ENCODE data around the gene PCAT6.

DNA sequence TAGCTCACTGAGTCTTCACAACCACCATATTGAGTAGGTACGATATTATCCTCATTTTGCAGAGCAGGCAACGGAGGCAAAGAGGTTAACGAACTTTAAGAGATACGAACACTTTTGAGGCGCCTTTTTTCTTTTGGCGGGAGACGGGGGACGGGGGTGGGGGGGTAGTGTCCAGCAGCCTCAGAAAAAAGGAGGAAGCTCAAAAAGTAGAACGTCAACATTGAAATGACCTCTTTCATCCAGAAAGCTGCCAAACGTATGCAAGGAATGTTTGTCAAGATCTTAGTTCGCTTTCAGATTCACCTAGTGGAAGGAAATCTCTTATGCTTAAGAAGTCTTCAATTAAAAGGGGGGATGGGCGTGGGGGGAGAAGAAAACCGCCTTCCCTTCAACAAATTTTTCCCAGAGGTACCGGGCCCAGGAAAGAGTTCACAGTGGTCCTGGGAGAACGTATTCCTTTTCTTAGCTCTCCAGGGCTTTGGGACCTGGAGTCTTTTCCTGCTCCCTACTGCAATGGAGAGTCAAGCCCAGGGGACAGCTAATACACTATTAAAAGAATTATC, 1.1 kb upstream of the PCAT6 start:
- TF ChIP-seq, protein P1, sequence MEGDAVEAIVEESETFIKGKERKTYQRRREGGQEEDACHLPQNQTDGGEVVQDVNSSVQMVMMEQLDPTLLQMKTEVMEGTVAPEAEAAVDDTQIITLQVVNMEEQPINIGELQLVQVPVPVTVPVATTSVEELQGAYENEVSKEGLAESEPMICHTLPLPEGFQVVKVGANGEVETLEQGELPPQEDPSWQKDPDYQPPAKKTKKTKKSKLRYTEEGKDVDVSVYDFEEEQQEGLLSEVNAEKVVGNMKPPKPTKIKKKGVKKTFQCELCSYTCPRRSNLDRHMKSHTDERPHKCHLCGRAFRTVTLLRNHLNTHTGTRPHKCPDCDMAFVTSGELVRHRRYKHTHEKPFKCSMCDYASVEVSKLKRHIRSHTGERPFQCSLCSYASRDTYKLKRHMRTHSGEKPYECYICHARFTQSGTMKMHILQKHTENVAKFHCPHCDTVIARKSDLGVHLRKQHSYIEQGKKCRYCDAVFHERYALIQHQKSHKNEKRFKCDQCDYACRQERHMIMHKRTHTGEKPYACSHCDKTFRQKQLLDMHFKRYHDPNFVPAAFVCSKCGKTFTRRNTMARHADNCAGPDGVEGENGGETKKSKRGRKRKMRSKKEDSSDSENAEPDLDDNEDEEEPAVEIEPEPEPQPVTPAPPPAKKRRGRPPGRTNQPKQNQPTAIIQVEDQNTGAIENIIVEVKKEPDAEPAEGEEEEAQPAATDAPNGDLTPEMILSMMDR (IDR thresholded peaks at IDR 0.05; ENCODE audit: extremely low read depth in 1 of 2, insufficient read depth in 1 of 2, low read depth in 1 of 2, low read length in 2 of 2), result no peak
- TF ChIP-seq POLR2AphosphoS5 (IDR thresholded peaks at IDR 0.05; ENCODE audit: insufficient read depth, low read depth, low read length) (no peak), EZH2 (IDR thresholded peaks at IDR 0.05; ENCODE audit: borderline replicate concordance, low read depth, low read length, severe bottlenecking) (no peak)
- TF ChIP-seq, protein P2, sequence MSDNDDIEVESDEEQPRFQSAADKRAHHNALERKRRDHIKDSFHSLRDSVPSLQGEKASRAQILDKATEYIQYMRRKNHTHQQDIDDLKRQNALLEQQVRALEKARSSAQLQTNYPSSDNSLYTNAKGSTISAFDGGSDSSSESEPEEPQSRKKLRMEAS (IDR thresholded peaks at IDR 0.05; ENCODE audit: insufficient read depth, insufficient read length), result no peak
